HUES64 (cell line): ENCODE results near the gene MPZL1.

Source experiments
- H3K27ac ChIP-seq: 2 replicates; pipeline ENCODE4 v1.7.0; 2013; ENCODE audit warnings: low read depth, low read length, inconsistent platforms
- H3K27me3 ChIP-seq: 2 replicates; pipeline ENCODE4 v1.6.1; 2013; ENCODE audit warnings: mild to moderate bottlenecking, low read length; ENCODE audit not compliant: insufficient read depth
- H3K36me3 ChIP-seq: 2 replicates; pipeline ENCODE4 v1.6.1; 2013; ENCODE audit warnings: mild to moderate bottlenecking, low read length; ENCODE audit not compliant: insufficient read depth
- H3K4me1 ChIP-seq: 2 replicates; pipeline ENCODE4 v1.6.1; 2013; ENCODE audit warnings: mild to moderate bottlenecking, low read length, moderate library complexity; ENCODE audit not compliant: insufficient read depth
- H3K4me3 ChIP-seq: 2 replicates; pipeline ENCODE4 v1.5.1; 2013; ENCODE audit warnings: mild to moderate bottlenecking, low read length, moderate library complexity
- H3K9ac ChIP-seq: 2 replicates; pipeline ENCODE4 v1.6.1; 2013; ENCODE audit warnings: mild to moderate bottlenecking, low read depth, low read length
- H3K9me3 ChIP-seq: 2 replicates; pipeline ENCODE4 v1.6.1; 2013; ENCODE audit warnings: low read depth, low read length; ENCODE audit not compliant: insufficient read depth
- WGBS: fragments of 150-250, 120-280 bp; methylation state at CpG from one replicate; pipeline ENCODE4 v1.1.7; 2013; ENCODE audit warnings: missing lambda C conversion rate; 5-methylcytosine and 5-hydroxymethylcytosine counted together

The MPZL1 gene

DNA sequence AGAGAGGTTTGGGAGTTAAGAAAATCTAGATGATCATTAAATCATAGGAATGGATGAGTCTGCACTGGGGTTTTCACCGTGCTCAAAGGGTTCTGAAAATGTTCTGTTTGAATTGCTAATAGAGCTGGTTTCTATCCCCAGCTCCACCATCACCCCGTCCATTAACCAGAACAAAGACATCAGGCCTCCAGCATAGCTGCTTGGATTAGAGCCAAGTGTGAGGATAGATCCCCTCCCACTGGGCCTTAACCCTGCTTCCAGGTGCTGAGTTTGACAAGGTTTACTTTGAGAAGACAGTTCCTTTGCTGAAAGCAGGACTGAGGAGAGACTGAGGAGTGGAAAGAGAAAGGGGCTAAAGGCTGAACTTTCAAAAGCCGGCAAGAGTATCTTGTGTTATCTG is 48.3 kb downstream of the MPZL1 start:
- Histone ChIP-seq H3K4me1 (0 out of 2 replicates have a peak, but pooled peaks cover 4% of the 10 kb centered on the region), H3K4me3 (no peak overlapping the region), H3K9ac (no peak overlapping the region), H3K9me3 (no peaks in the 10 kb centered on the region), H3K36me3 (peaks cover 75% of the 10 kb centered on the region), H3K27ac (no peak overlapping the region), H3K27me3 (peaks cover 35% of the 10 kb centered on the region)
- 36% methylated on average over 3 of the region's 3 CpGs for WGBS

- no peak overlapping the region for H3K27ac ChIP-seq
- H3K4me3 ChIP-seq = no peak overlapping the region
- H3K9ac ChIP-seq = no peak overlapping the region
- WGBS = 94% methylated on average over 4 of the region's 4 CpGs
- 0 out of 2 replicates have a peak, but pooled peaks cover 4% of the 10 kb centered on the region for H3K4me1 ChIP-seq
- H3K36me3 ChIP-seq = peaks cover 79% of the 10 kb centered on the region
- no peaks in the 10 kb centered on the region for H3K9me3 ChIP-seq
- H3K27me3 ChIP-seq = peaks cover 32% of the 10 kb centered on the region
Measured at GRCh38 chr1:167772436-167772835, 50.7 kb downstream of the MPZL1 start.

DNA sequence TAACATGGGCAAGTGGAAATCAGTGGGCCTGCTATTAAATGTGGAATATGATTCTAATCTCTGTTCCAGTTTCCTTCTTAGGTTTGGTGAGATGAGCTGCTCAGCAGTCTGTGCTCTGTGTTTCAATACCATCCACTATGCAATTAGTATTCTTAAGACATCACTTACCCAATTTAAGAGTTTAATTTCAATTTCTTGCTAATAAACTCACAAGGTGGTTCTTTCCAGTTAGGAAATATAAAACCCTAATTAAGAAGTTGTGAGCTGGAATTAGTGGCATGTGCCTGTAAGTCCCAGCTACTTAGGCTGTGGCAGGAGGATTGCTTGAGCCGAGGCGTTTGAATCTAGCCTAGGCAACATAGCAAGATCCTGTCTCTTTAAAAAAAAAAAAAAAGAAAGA is 51.7 kb downstream of the MPZL1 start:
- H3K36me3 ChIP-seq = peaks cover 76% of the 10 kb centered on the region
- H3K4me3 ChIP-seq = no peak overlapping the region
- H3K27me3 ChIP-seq = peaks cover 21% of the 10 kb centered on the region
- H3K9me3 ChIP-seq = no peaks in the 10 kb centered on the region
- H3K4me1 ChIP-seq = 0 out of 2 replicates have a peak, but pooled peaks cover 4% of the 10 kb centered on the region
- 100% methylated on average over 2 of the region's 2 CpGs for WGBS
- no peak overlapping the region for H3K27ac ChIP-seq
- no peak overlapping the region for H3K9ac ChIP-seq

- no peaks in the 10 kb centered on the region for H3K9me3 ChIP-seq
- H3K27ac ChIP-seq = no peak overlapping the region
- H3K27me3 ChIP-seq = peaks cover 9% of the 10 kb centered on the region
- H3K36me3 ChIP-seq = peaks cover 72% of the 10 kb centered on the region
- H3K4me1 ChIP-seq = 0 out of 2 replicates have a peak, but pooled peaks cover 4% of the 10 kb centered on the region
- no peak overlapping the region for H3K9ac ChIP-seq
- H3K4me3 ChIP-seq = no peak overlapping the region
Measured at GRCh38 chr1:167774710-167775109, 52.9 kb downstream of the MPZL1 start.

DNA sequence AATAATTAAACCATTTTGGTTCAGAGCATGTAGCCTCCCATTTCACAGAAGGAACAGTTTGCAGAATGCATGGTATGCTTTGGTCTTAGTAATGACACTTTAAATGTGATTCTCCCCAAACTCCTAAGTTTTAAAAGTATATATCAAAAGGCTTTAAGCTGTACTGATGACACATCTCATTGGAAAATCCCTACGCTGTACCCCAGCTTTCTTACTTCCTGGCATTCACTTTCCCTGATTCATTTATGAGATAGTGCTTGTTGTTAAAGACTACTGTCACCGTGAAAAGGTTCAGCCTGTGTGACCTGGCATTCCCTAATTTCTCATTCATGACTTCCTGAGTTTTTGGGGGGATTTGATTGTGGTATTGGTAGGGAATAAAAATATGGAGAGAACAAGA is 53.4 kb downstream of the MPZL1 start:
- 95% methylated on average over 2 of the region's 2 CpGs for WGBS
- Histone ChIP-seq H3K4me3 (no peak overlapping the region), H3K27me3 (peaks cover 6% of the 10 kb centered on the region; the same call in 1 of the 2 replicates), H3K36me3 (peaks cover 76% of the 10 kb centered on the region), H3K9ac (no peak overlapping the region), H3K4me1 (0 out of 2 replicates have a peak, but pooled peaks cover 4% of the 10 kb centered on the region), H3K27ac (no peak overlapping the region), H3K9me3 (no peaks in the 10 kb centered on the region)

- H3K27me3 ChIP-seq = no peaks in the 10 kb centered on the region
- no peak overlapping the region for H3K4me3 ChIP-seq
- H3K36me3 ChIP-seq = peaks cover 80% of the 10 kb centered on the region
- WGBS = 98% methylated on average over 1 of the region's 1 CpG
- H3K9ac ChIP-seq = no peak overlapping the region
- no peaks in the 10 kb centered on the region for H3K4me1 ChIP-seq
- no peak overlapping the region for H3K27ac ChIP-seq
- no peaks in the 10 kb centered on the region for H3K9me3 ChIP-seq
Measured at GRCh38 chr1:167776151-167776550, 54.4 kb downstream of the MPZL1 start.

- H3K9me3 ChIP-seq = no peaks in the 10 kb centered on the region
- H3K27me3 ChIP-seq = no peaks in the 10 kb centered on the region
- WGBS = 96% methylated on average over 1 of the region's 1 CpG
- H3K4me1 ChIP-seq = no peaks in the 10 kb centered on the region
- H3K36me3 ChIP-seq = peaks cover 79% of the 10 kb centered on the region
- H3K4me3 ChIP-seq = no peak overlapping the region
- no peak overlapping the region for H3K27ac ChIP-seq
- H3K9ac ChIP-seq = no peak overlapping the region
Measured at GRCh38 chr1:167776616-167777268, 55.0 kb downstream of the MPZL1 start.

DNA sequence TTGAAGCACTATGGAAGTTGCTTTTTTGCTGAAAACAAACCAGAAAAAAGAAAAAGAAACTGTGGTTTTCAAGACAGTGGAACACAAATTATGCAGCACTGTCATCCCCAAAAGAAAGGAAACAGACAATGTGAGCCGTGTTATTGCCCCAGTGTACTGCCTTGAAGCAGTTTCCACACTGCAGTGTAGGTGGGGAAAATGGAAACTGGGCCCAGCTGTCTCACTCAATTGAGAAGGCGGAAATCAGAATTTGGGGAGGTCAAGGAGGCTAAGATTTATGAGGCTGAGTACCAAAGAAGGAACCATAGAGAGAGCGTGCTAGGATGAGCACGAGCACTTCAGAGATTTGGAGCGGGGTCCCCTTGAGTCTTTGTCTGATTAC is 55.5 kb downstream of the MPZL1 start:
- no peaks in the 10 kb centered on the region for H3K9me3 ChIP-seq
- peaks cover 74% of the 10 kb centered on the region for H3K36me3 ChIP-seq
- WGBS = 97% methylated on average over 5 of the region's 5 CpGs
- H3K4me1 ChIP-seq = no peaks in the 10 kb centered on the region
- no peak overlapping the region for H3K9ac ChIP-seq
- H3K27me3 ChIP-seq = no peaks in the 10 kb centered on the region
- no peak overlapping the region for H3K27ac ChIP-seq
- H3K4me3 ChIP-seq = no peak overlapping the region

GRCh38 chr1:167781558-167781957 is 59.8 kb downstream of the MPZL1 start:
- peaks cover 49% of the 10 kb centered on the region for H3K36me3 ChIP-seq
- no peaks in the 10 kb centered on the region for H3K27me3 ChIP-seq
- no peaks in the 10 kb centered on the region for H3K9me3 ChIP-seq
- WGBS = 100% methylated on average over 1 of the region's 2 CpGs
- no peak overlapping the region for H3K9ac ChIP-seq
- no peak overlapping the region for H3K27ac ChIP-seq
- no peaks in the 10 kb centered on the region for H3K4me1 ChIP-seq
- no peak overlapping the region for H3K4me3 ChIP-seq

GRCh38 chr1:167782946-167783345 is 61.2 kb downstream of the MPZL1 start:
- 100% methylated on average over 1 of the region's 1 CpG for WGBS
- Histone ChIP-seq H3K27me3 (no peaks in the 10 kb centered on the region), H3K27ac (no peak overlapping the region), H3K36me3 (peaks cover 49% of the 10 kb centered on the region), H3K9ac (no peak overlapping the region), H3K9me3 (no peaks in the 10 kb centered on the region), H3K4me1 (no peaks in the 10 kb centered on the region), H3K4me3 (no peak overlapping the region)

- no peak overlapping the region for H3K27ac ChIP-seq
- no peak overlapping the region for H3K4me3 ChIP-seq
- no peaks in the 10 kb centered on the region for H3K27me3 ChIP-seq
- H3K4me1 ChIP-seq = no peaks in the 10 kb centered on the region
- no peaks in the 10 kb centered on the region for H3K9me3 ChIP-seq
- no peak overlapping the region for H3K9ac ChIP-seq
- H3K36me3 ChIP-seq = peaks cover 62% of the 10 kb centered on the region
- WGBS = 97% methylated on average over 3 of the region's 3 CpGs
Measured at GRCh38 chr1:167784876-167785550, 63.2 kb downstream of the MPZL1 start.
